Measurements from ENCODE around the gene TNFAIP3.
A peak's percentile ranks its signal among the peaks of the same experiment; 100 is the strongest.

TNFAIP3 gene

DNA sequence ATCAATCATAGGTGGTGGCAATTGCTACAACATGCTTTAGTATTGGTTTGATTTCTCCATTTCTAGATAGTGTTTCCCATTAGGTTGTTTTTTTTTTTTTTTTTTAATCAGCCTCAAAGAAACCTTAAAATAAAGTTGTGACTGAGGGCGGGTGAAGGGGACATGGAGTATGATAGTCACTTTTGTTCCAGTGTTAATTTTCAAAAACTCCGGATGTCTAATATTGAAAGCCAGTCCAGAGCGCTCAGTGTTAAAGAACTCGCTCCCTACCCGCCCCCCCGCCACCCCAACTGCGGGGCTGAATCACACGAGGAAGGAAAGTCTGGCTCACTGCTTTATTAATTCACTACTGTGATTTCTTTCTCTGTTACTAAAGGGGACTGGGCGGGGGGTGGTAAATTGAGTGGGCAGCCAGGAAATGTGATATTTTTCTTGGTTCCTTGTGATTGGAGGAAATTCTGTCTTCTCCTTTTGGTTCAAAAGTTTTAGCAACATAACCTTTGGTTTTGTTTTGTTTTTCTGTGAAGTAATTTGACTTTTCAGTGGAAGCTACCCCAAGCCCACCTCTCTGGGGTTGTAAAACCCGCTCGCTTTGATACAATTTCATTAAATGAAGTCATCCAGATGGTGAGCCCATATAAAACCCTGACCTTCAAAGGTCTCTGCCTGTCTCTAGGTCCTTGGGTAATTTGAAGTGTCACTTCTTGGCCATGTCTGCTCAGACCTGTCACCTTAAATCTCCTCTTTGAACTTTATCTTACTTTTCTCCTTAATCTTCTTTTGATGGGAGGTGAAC is 38.0 kb downstream of the TNFAIP3 start:
- DNase-seq, result no peak

- no peak for DNase-seq
These were observed 39.0 kb downstream of the TNFAIP3 start for GRCh38 chr6:137906020-137906472.

DNA sequence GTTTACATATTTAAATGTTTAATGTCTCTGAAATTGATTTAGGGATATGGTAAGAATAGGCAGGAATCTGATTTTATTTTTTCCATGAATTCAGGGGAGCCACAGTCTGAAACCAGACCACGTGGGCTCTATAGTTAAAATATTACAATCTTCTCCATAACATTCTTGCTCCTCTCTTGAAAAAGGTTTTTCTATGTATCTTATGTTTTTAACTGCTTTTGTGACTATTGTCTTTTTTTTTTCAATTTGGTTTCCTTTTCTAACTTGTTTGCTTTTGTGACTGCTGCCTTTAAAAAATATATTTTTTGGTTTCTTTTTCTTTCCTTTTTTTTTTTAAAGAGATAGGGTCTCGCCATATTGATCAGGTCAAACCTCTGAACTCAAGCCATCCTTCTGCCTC is 40.1 kb downstream of the TNFAIP3 start:
- no peak for DNase-seq

DNA sequence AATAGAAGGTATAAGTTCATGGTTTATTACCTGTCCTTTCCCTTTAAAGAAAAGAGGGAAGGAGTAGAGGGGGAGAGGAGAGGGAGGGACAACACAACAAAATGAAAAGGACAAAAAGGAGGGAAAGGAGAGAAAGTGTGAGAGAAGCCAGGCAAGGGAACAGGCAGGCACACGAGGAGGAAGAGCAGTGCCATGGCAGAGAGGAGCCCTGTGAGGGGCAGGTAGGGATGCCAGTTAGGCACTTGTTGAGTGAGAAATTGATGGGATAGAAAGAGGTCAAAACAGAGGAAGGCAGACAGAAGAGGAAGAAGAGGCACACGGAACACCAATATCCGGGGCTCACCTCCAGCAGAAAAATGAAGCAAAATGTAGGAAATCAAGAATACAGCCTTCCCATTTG is 42.5 kb downstream of the TNFAIP3 start:
- DNase-seq, result no peak

DNA sequence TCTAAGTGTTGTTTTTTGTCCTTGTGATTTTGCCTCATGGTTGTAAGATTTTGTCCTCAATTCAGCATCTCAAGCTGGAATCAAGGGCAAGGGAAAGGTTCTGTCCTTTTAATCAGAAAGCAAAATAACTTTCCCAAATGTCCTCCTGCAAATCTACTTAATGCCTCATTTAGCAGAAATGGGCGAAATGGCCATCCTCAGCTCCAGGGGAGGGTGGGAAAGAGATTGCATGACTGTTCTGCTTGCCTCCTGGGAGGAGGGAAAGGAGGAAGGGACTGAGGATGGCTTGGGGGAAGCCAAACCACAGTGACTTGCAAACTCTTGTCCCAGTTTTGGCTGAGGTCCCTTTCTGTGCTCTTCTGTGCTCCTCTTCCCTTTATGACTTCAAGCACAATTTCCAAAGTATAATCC is 43.4 kb downstream of the TNFAIP3 start:
- no peak for DNase-seq

GRCh38 chr6:137910843-137911456 is 43.9 kb downstream of the TNFAIP3 start:
- DNase-seq, result no peak

DNA sequence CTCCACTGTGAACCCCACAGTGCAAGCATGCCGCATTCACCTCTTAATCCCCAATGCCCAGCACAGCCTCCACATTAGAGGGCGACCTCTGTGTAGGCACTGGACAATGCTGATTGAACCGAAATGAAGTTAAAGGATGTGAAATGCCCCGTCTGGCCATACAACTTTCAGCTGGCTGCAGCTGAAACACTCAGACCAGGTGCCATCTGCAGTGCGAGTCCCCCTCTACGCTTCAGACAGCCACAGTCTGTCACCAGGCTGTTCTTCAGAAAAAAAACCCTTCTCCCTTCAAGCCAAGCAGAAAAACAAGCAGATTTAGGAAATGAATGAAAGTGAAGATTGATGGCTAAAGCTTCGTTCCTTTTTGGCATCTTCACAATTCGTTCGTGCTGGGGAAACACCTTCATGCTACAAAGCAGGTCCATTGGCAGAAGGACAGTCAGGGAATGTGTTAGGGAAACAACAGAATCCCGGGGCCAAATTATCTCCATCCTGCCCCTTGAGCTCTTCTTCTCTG is 44.7 kb downstream of the TNFAIP3 start:
- no peak for DNase-seq

- no peak for DNase-seq
These were observed 45.8 kb downstream of the TNFAIP3 start for GRCh38 chr6:137912813-137913212.

GRCh38 chr6:137913434-137913833 is 46.4 kb downstream of the TNFAIP3 start:
- DNase-seq, result no peak

GRCh38 chr6:137913996-137914529 is 47.0 kb downstream of the TNFAIP3 start:
- DNase-seq, result no peak

- no peak for DNase-seq
These were observed 47.6 kb downstream of the TNFAIP3 start for GRCh38 chr6:137914530-137915193.

DNA sequence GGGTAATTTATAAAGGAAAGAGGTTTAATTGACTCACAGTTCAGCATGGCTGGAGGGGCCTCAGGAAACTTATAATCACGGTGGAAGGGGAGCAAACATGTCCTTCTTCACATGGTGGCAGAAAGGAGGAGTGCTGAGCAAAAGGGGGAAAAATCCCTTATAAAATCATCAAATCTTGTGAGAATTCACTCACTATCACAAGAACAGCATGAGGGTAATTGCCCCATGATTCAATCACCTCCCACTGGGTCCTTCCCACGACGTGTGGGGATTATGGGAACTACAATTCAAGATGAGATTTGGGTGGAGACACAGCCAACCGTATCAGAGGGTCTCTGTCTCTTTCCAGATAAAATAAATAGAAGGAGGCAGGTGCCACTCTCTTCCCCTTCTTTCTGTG is 48.7 kb downstream of the TNFAIP3 start:
- no peak for DNase-seq

- no peak for DNase-seq
These were observed 50.7 kb downstream of the TNFAIP3 start for GRCh38 chr6:137917551-137918325.

GRCh38 chr6:137919502-137919823 is 52.4 kb downstream of the TNFAIP3 start:
- no peak for DNase-seq

DNA sequence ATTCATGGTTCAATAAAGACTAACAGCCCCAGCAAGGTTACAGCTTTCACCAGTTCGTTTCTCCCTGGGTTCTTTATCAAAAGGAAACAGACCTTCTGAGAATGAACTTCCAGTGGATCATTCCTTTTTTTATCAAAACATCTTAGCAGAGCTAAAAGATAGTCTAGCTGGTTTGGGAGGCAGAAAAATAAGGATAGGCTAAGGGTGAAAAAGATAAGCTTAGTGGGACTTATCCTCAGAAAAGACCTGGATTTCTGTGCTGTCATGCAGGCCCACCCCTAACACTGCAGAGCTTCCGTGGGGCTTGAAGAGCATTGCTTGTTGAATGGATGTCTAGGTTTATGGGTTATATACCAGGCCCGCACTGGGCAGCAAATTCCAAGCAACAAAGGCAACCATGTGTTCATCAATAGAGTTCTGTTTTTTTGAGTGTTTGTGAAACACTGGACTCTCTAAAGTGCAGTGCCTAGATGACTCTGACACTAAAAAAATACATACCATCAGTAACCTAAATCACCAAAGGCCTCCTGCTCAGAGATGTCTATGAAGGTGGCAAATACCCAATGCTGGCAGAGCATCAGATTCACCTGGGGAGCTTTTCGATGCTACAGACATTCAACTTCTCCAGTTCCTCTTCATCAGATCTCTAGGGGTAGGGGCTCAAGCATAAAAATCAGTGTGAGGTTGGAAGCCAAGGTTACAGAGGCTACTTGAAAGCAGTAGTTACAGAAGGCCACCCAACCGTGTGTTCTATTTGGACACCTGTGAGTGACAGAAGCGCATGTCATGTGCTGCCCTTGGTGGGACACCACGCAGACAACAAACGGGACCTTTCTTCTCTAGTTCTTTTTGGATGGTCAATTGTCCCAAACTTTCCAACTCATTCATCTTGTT is 53.0 kb downstream of the TNFAIP3 start:
- no peak for DNase-seq

- no peak for DNase-seq
These were observed 54.8 kb downstream of the TNFAIP3 start for GRCh38 chr6:137921823-137922222.

DNA sequence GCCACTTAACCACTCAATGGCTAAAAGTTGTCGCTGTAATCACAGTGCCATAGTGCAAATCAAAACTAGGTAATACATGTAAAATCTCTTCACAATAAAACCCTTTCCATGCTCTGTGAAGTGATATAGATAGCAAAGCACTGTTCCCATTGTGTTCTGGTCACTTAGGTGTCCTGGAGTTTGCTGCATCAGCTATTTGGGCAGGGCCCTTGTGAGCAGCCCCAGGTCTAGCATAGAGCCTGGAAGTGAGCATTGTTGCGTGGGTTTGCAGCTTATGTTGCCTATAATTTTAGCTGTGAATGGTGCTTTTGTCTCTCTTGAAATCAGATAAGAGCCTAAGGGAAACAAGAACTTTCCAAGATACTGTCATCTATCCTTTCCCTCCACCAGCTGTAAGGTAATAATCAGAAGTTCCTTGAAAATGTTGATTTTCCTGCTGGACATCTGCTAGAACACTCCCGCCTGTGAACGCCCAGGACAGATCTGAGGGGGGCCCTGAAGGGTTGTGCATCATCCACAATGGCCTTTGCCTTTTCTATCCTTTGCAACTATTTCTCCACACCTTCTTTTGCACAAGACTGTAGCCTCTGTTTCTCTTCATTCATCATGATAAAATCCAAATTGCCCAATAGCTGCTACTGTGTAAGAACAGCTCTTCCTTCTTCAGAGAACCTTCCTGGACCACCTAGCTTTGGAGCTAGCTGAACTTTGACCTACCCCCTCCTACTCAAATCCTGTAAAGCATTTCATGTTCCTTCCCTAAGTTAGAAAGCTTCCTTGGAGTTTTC is 57.0 kb downstream of the TNFAIP3 start:
- no peak for DNase-seq

GRCh38 chr6:137925141-137925698 is 58.2 kb downstream of the TNFAIP3 start:
- DNase-seq, result no peak

GRCh38 chr6:137926207-137926731 is 59.2 kb downstream of the TNFAIP3 start:
- DNase-seq, result peak; percentile 29

DNA sequence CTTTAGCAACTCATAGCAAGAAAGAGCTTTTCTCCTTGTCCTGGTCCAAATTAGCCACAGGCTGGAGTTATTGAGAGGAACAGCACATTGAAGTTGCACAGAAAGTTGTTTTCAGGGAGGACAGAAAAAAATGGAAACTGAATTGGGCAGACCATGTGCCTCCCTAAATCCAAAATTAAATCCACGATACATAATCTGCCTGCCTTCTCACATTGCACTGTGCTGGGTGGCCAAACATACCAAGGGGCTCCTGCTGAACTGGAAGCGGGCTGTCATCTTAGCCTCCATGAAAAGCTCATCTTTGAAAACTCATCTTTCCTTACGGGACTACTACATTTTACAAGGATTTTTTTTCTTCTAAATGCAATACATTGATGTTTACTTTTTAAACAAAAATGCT is 59.9 kb downstream of the TNFAIP3 start:
- no peak for DNase-seq
